ENCODE data around the gene GRK5. TPM values are rescaled to one million over a fixed set of nuclear protein-coding genes. Genes with fewer than 3 reads are reported as not detected.

GRK5 gene
- total and polyA plus RNA-seq, 12 donors = 9.3 to 96.4 (median 21.5) TPM

GRCh38 chr10:119478811-119479341 is 271.5 kb downstream of the GRK5 start:
- TF ChIP-seq CTCF (IDR thresholded peaks at IDR 0.05) = no peak
- no peak for TF ChIP-seq POLR2A (IDR thresholded peaks at IDR 0.05)
- Histone ChIP-seq H3K4me3 (no peak overlapping the region), H3K27ac (no peak overlapping the region), H3K36me3 (replicated peaks in 1 of 2) (no peaks in the 10 kb centered on the region), H3K27me3 (peaks cover 5% of the 10 kb centered on the region), H3K4me1 (replicated peaks in 1 of 2) (no peaks in the 10 kb centered on the region), H3K9me3 (replicated peaks in 1 of 3) (no peaks in the 10 kb centered on the region)
- DNase-seq = no peak
- intact Hi-C loops (cut with DNase I) = no loop called here
- 30 to 41% (median 34%) methylated on average over 6 of the region's 6 CpGs for WGBS, 4 donors

- H3K4me3 ChIP-seq = no peak overlapping the region
Measured at GRCh38 chr10:119479532-119479931, 272.2 kb downstream of the GRK5 start.

GRCh38 chr10:119480667-119481066 is 273.3 kb downstream of the GRK5 start:
- H3K4me1 ChIP-seq (replicated peaks in 1 of 2) = no peaks in the 10 kb centered on the region
- H3K27me3 ChIP-seq = peaks cover 5% of the 10 kb centered on the region
- no peak for DNase-seq
- no peak overlapping the region for H3K27ac ChIP-seq
- no peak overlapping the region for H3K4me3 ChIP-seq
- no peak for TF ChIP-seq CTCF (IDR thresholded peaks at IDR 0.05)
- no peak for TF ChIP-seq POLR2A (IDR thresholded peaks at IDR 0.05)
- 62 to 71% (median 67%) methylated on average over 4 of the region's 4 CpGs for WGBS, 4 donors
- H3K36me3 ChIP-seq (replicated peaks in 1 of 2) = no peaks in the 10 kb centered on the region
- H3K9me3 ChIP-seq (replicated peaks in 1 of 3) = no peaks in the 10 kb centered on the region
- intact Hi-C loops (cut with DNase I) = no loop called here

More at GRCh38 chr10:119479532-119479931, 272.2 kb downstream of the GRK5 start:
- H3K4me1 ChIP-seq (replicated peaks in 1 of 2) = no peaks in the 10 kb centered on the region
- H3K27ac ChIP-seq = no peak overlapping the region
- no peaks in the 10 kb centered on the region for H3K9me3 ChIP-seq (replicated peaks in 1 of 3)
- WGBS, 4 donors = 41 to 50% (median 44%) methylated on average over 4 to 8 of the region's 8 CpGs
- intact Hi-C loops (cut with DNase I) = no loop called here
- no peak for DNase-seq
- TF ChIP-seq POLR2A (IDR thresholded peaks at IDR 0.05) (no peak), CTCF (IDR thresholded peaks at IDR 0.05) (no peak)
- H3K27me3 ChIP-seq = peaks cover 5% of the 10 kb centered on the region
- H3K36me3 ChIP-seq (replicated peaks in 1 of 2) = no peaks in the 10 kb centered on the region

GRCh38 chr10:119481781-119482426 is 274.5 kb downstream of the GRK5 start:
- no peak overlapping the region for H3K27ac ChIP-seq
- H3K9me3 ChIP-seq (replicated peaks in 1 of 3) = no peaks in the 10 kb centered on the region
- intact Hi-C loops (cut with DNase I) = no loop called here
- TF ChIP-seq POLR2A (IDR thresholded peaks at IDR 0.05) (no peak), CTCF (IDR thresholded peaks at IDR 0.05) (no peak)
- H3K36me3 ChIP-seq (replicated peaks in 1 of 2) = no peaks in the 10 kb centered on the region
- H3K4me3 ChIP-seq = no peak overlapping the region
- peaks cover 5% of the 10 kb centered on the region for H3K27me3 ChIP-seq
- DNase-seq = no peak
- no peaks in the 10 kb centered on the region for H3K4me1 ChIP-seq (replicated peaks in 1 of 2)
- WGBS, 4 donors = 80 to 83% (median 81%) methylated on average over 10 to 12 of the region's 12 CpGs
